Lower leg skin (tissue), 3 donors: ENCODE results near the gene LSR.

Experiments used
- POLR2A ChIP-seq, 2 donors: fragments of 450-650 bp; IDR thresholded peaks; one replicate each; pipeline ENCODE4 v1.6.1; 2016 to 2017; ENCODE audit warnings: antibody characterized with exemption in 2 of 2, mild to moderate bottlenecking in 1 of 2, moderate library complexity in 1 of 2
- TF ChIP-seq, protein P1 (sequence below), 3 donors: fragments of 450-650 bp; IDR thresholded peaks; one replicate each; pipeline ENCODE4 v1.5.1; 2016; ENCODE audit warnings: antibody characterized with exemption in 3 of 3, mild to moderate bottlenecking in 3 of 3, moderate library complexity in 2 of 3

DNA sequence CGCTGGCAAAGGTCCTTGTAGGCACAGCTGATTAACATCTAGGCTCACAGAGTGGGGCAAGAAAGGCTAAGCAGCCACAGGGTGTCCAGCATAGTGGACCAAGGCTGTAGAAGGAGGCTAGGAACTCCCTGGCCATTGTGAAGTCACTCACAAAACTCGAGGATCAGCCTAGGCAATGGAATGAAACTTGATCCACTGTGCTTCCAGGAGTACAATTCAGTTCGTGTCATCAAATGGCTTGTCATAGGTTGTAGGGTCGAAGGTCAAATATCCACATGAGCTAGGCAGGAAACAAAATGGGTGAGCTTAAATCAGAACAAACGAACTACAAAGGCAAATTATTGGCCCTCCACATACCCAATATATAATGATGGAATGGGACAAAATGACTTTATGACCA is 15.9 kb upstream of the LSR start:
- no peak for TF ChIP-seq POLR2A (IDR thresholded peaks at IDR 0.05)
- TF ChIP-seq, protein P1, sequence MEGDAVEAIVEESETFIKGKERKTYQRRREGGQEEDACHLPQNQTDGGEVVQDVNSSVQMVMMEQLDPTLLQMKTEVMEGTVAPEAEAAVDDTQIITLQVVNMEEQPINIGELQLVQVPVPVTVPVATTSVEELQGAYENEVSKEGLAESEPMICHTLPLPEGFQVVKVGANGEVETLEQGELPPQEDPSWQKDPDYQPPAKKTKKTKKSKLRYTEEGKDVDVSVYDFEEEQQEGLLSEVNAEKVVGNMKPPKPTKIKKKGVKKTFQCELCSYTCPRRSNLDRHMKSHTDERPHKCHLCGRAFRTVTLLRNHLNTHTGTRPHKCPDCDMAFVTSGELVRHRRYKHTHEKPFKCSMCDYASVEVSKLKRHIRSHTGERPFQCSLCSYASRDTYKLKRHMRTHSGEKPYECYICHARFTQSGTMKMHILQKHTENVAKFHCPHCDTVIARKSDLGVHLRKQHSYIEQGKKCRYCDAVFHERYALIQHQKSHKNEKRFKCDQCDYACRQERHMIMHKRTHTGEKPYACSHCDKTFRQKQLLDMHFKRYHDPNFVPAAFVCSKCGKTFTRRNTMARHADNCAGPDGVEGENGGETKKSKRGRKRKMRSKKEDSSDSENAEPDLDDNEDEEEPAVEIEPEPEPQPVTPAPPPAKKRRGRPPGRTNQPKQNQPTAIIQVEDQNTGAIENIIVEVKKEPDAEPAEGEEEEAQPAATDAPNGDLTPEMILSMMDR (IDR thresholded peaks at IDR 0.05): no peak
